K562 treated with DMSO at 1 percent for 12 hours (cell line): ENCODE measurements around the gene ARAP1. TPM values are rescaled to one million over a fixed set of nuclear protein-coding genes. Genes with fewer than 3 reads are reported as not detected.

ENCODE experiments used
- total RNA-seq: library from RNA; unstranded; fragments of 300-600 nt; gene quantifications from 2 replicates; pipeline ENCODE4 v1.2.3, GENCODE V29; 2022; ENCODE audit not compliant: insufficient read depth

The ARAP1 gene
- 61.5 and 81.3 TPM in 2 replicates for total RNA-seq

DNA sequence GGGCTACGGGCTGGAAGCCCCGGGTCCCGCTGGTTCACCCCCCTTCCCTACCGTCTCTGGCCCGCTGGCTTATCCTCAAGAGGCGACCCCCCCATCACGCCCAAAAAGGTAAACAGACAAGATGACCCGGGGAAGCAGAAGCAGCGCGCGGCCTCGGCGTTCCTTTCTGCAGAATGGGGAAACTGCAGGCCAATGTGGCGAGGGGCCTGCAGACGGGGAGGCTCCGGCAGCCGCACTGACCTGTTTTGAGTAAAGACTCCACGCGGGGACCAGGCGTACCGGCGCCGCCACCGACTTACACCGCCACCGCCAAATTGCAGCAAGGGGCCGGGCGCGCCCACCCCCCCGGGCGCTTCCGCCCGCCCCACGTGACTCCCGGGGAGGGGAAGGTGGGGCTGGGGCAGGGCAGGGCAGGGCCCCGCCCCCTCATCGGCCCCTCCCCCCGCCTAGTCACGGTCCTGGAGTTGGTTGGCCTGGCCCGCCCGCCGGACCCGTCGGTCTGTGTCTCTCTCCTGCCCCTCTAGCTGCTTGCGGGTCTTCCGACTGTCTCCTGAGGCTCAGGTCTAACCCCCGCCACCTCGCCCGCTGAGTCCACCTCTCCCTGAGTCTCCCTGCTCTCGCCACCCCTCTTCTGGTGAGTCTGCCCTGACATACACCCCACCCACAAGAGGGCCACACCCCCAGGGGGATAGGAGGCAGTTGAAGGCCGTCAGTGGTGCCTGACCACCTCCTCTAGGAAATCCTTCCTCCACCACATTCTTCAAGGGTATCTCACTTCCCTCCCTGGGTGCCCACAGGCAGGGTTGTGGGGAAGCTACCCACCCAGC lies at the start of gene ARAP1:
TSS of gene ARAP1 (minus strand) at position 321 of the 827 bp plus-strand sequence. CDS start 25,280 bp downstream, outside the sequence.

DNA sequence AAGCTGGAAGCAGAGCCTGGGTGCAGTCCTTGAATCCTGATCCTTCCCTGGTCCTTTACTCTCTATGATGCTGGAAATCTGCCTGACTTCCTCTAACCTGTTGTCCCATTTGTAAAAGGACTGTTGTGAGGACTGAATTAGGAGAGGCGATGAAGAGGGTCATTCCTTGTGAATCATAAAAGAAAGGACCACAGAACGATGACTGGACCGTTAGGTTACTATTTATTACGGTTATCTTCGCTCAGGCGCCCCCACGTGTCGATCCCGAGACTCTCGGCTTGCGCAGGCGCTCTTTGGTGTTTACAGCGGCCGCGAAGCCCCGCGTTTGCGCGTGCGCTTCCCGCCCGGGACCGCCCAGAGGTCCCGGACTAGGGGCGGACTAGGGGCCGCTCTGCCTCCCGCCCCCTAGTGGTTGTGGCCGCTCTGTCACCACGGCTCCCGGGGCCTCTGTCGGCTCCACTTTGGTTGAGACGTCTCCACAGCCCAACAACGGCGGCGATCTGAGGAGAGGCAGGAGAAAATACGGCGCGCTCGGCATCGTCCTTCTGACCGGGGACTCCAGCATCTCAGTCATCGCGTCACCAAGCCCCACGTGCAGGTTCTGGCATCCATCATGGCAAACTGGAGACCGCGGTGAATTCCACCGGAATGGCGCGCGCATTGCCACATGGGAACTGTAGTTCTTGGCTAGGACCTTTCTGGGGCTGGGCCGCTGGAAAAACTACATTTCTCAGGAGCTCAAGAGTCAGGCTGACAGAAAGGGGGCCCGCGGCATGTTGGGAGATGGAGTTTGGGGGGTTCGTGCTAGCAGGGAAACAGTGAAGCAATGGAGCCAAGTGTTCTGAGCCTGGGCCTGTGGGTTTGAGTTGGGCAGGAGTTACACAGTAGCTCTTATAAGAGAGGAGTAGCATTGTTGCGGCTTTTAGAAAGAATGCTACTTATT lies 41.5 kb upstream of the ARAP1 start, which contains the start of gene STARD10:
TSS of gene STARD10 (minus strand) at position 623 of the 943 bp plus-strand sequence. CDS start 12,866 bp downstream, outside the sequence.

DNA sequence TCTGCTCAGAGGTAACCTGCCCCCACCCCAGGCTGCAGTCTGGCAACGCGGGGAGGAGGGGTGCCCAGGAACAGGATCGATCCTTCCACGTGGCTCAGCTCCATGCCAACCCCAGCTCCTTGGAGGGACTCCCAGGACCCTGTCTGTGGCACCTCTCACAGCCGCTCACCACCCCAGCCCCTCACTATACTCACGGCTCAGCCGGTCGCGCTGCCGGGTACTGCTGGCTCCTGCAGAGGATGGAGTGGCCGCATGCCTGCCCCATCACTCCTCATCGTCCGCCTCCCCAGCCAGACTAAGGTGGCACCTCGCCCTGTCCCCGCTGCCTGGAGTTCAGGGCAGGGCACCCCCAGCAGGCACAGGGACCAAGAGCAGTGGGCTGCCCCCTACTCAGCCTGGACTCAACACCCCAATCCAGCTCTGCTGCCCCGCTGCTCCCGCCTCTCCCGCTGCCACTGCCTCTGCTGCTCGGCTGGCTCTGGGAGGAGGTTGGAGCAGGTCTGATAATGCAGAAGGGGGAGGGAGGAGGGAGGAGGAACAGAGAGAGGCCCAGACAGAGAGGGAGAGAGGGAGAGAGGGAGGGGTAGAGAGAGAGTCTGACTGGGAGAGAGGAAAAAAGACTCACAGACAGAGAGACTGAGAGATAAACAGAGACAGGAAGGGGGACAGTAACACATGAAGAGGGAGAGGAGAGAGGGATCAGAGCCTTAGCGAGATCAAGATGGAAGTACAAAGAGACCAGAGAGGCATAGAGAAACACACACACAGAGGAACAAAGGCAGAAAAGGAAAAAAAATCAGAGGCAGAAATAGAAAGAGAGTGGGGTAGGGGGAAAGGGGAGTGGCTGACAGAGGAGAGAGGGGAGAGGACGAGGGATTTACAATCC lies 78.0 kb downstream of the ARAP1 start, which contains the start of gene PDE2A:
TSS of gene PDE2A (minus strand) at position 480 of the 886 bp plus-strand sequence. CDS start at position 265, 215 bp downstream.

Other genes with a start within 250 kb of the ARAP1 start
- not detected in 2 replicates for gene PDE2A, start 78.0 kb downstream of the ARAP1 start, total RNA-seq
- 119 and 138 TPM in 2 replicates for gene STARD10, start 41.6 kb upstream of the ARAP1 start, total RNA-seq
- gene ATG16L2, start 62.0 kb upstream of the ARAP1 start, total RNA-seq: 12.9 and 27.2 TPM in 2 replicates